Vagina (tissue), 2 donors: ENCODE data around the gene SETDB1.

ENCODE experiments used
- CTCF ChIP-seq, 3 experiments: fragments of 450-650 bp in 2 of 3; fragments of 200-600 bp in 1 of 3; sonication (generic) in 1 of 3; IDR thresholded peaks; one replicate each; pipeline ENCODE4 v1.5.1; 2017 to 2019; ENCODE audit warnings: antibody characterized with exemption in 3 of 3, mild to moderate bottlenecking in 2 of 3, moderate library complexity in 2 of 3
- POLR2A ChIP-seq, 2 donors: fragments of 450-650 bp; IDR thresholded peaks; one replicate each; pipeline ENCODE4 v1.6.1; 2017; ENCODE audit warnings: antibody characterized with exemption in 2 of 2, mild to moderate bottlenecking in 2 of 2, moderate library complexity in 2 of 2
- POLR2AphosphoS5 ChIP-seq, 2 donors: sonication (generic); formaldehyde crosslinking; IDR thresholded peaks; one replicate each; pipeline ENCODE4 v1.9.0; 2017; ENCODE audit warnings: antibody characterized with exemption in 2 of 2, mild to moderate bottlenecking in 2 of 2, low read depth in 1 of 2; ENCODE audit not compliant: insufficient read depth in 1 of 2

DNA sequence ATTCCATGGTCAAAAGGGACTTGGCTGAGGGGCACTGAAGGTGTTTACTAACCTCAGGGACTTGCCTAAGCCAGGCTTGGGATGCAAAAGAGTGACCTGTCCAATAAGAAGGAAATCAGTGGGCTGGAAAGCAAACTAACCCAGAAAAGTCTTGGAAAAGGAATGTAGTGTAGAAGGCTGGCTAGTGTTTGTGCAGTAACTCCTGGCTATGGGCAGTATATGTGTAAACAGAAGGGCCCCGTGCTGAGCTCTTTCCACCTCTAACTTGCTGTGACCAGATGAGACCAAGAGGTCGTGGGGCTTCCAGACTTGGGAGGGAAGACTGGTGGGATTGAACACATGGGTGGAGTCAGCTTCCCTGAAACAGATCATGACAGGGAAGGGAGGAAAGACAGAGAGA lies 76.4 kb downstream of the SETDB1 start:
- no peak for TF ChIP-seq CTCF (IDR thresholded peaks at IDR 0.05)
- TF ChIP-seq POLR2AphosphoS5 (IDR thresholded peaks at IDR 0.05; ENCODE audit: insufficient read depth in 1 of 2, low read depth in 1 of 2) = no peak
- no peak for TF ChIP-seq POLR2A (IDR thresholded peaks at IDR 0.05)
